ENCODE results near the gene HLTF.
"Not testable (repeated sequence)": the region's sequence is repeated elsewhere in the genome, so short reads cannot be mapped to it uniquely, and the experiment has no call there.

HLTF gene

GRCh38 chr3:148990236-148990635 is 96.1 kb downstream of the HLTF start:
- no peak for TF ChIP-seq JUND (IDR thresholded peaks at IDR 0.05; ENCODE audit: low read depth)
- in situ Hi-C loops (cut with HindIII; ENCODE audit: low pct_unique_long_range_greater_than_20kb, low sequenced_read_pairs) = no loop called here
- DNase-seq (ENCODE audit: low read depth in 1 of 2, low spot score in 1 of 2) = no peak

GRCh38 chr3:148987551-148987950 is 98.8 kb downstream of the HLTF start:
- in situ Hi-C loops (cut with HindIII; ENCODE audit: low pct_unique_long_range_greater_than_20kb, low sequenced_read_pairs); DNase-seq (ENCODE audit: low read depth in 1 of 2, low spot score in 1 of 2): not testable (repeated sequence)

- TF ChIP-seq JUND (IDR thresholded peaks at IDR 0.05; ENCODE audit: low read depth) = no peak
- DNase-seq (ENCODE audit: low read depth in 1 of 2, low spot score in 1 of 2) = no peak
- in situ Hi-C loops (cut with HindIII; ENCODE audit: low pct_unique_long_range_greater_than_20kb, low sequenced_read_pairs) = no loop called here
Observed at GRCh38 chr3:148981273-148981672, 105.1 kb downstream of the HLTF start.

Measured in T47D (cell line).